Stimulated activated CD8-positive, alpha-beta memory T cell treated with anti-CD3 and anti-CD28 coated beads, Interleukin-7, amount 100 ng/mL, for 1 hour (primary cell): Measurements from ENCODE around the gene RNPEPL1.
A peak's percentile ranks its signal among the peaks of the same experiment; 100 is the strongest.
"Not testable (repeated sequence)": the region's sequence is repeated elsewhere in the genome, so short reads cannot be mapped to it uniquely, and the experiment has no call there.

Experiments used
- DNase-seq, 2 donors: peaks; one replicate each; pipeline ENCODE4 v3.0.0-alpha.2; 2020; ENCODE audit warnings: low read depth in 2 of 2

The RNPEPL1 gene

GRCh38 chr2:240603846-240604245 lies 35.6 kb downstream of the RNPEPL1 start:
- DNase-seq, result no peak

GRCh38 chr2:240604291-240604938 lies 36.1 kb downstream of the RNPEPL1 start:
- DNase-seq, result no peak

- DNase-seq, result no peak
Measured at GRCh38 chr2:240604939-240605716, 36.8 kb downstream of the RNPEPL1 start.

- no peak for DNase-seq
Measured at GRCh38 chr2:240605867-240606743, 37.8 kb downstream of the RNPEPL1 start.

GRCh38 chr2:240611601-240612210 lies 43.4 kb downstream of the RNPEPL1 start:
- no peak for DNase-seq

GRCh38 chr2:240613781-240614180 lies 45.5 kb downstream of the RNPEPL1 start:
- DNase-seq, result no peak

- no peak for DNase-seq
Measured at GRCh38 chr2:240614391-240614790, 46.1 kb downstream of the RNPEPL1 start.

GRCh38 chr2:240615396-240615795 lies 47.1 kb downstream of the RNPEPL1 start:
- no peak for DNase-seq

GRCh38 chr2:240615820-240616547 lies 47.7 kb downstream of the RNPEPL1 start:
- no peak for DNase-seq

GRCh38 chr2:240616860-240617666 lies 48.8 kb downstream of the RNPEPL1 start:
- not testable (repeated sequence) for DNase-seq

- no peak for DNase-seq
Measured at GRCh38 chr2:240618776-240619175, 50.5 kb downstream of the RNPEPL1 start.

- DNase-seq, result no peak
Measured at GRCh38 chr2:240619506-240620148, 51.3 kb downstream of the RNPEPL1 start.

GRCh38 chr2:240620149-240620731 lies 52.0 kb downstream of the RNPEPL1 start:
- no peak for DNase-seq

GRCh38 chr2:240620859-240621258 lies 52.6 kb downstream of the RNPEPL1 start:
- no peak for DNase-seq

- DNase-seq, result no peak
Measured at GRCh38 chr2:240622060-240622411, 53.8 kb downstream of the RNPEPL1 start.

- peak; percentile 19 to 25 for DNase-seq
Measured at GRCh38 chr2:240622531-240623235, 54.4 kb downstream of the RNPEPL1 start.

- DNase-seq, result no peak
Measured at GRCh38 chr2:240623531-240624010, 55.3 kb downstream of the RNPEPL1 start.

- no peak for DNase-seq
Measured at GRCh38 chr2:240624011-240624949, 56.0 kb downstream of the RNPEPL1 start.
